HUES48 (cell line): Measurements from ENCODE around the gene DPF3.

ENCODE experiments used
- H3K27ac ChIP-seq: one replicate; pipeline ENCODE4 v1.7.0; 2013; ENCODE audit warnings: low read depth, low read length, inconsistent platforms
- H3K27me3 ChIP-seq: 2 replicates; pipeline ENCODE4 v1.6.1; 2013; ENCODE audit warnings: mild to moderate bottlenecking, low read length; ENCODE audit not compliant: control insufficient read depth, insufficient read depth
- H3K36me3 ChIP-seq: 2 replicates; pipeline ENCODE4 v1.6.1; 2013; ENCODE audit warnings: low read length; ENCODE audit not compliant: control insufficient read depth, insufficient read depth
- H3K4me1 ChIP-seq: 2 replicates; pipeline ENCODE4 v1.6.1; 2013; ENCODE audit warnings: mild to moderate bottlenecking, low read length; ENCODE audit not compliant: control insufficient read depth, insufficient read depth
- H3K4me3 ChIP-seq: 2 replicates; pipeline ENCODE4 v1.5.1; 2013; ENCODE audit warnings: mild to moderate bottlenecking, low read depth, low read length
- H3K9ac ChIP-seq: 2 replicates; pipeline ENCODE4 v1.6.1; 2013; ENCODE audit warnings: mild to moderate bottlenecking, low read depth, low read length, moderate library complexity
- H3K9me3 ChIP-seq: 2 replicates; pipeline ENCODE4 v1.6.1; 2013; ENCODE audit warnings: low read length; ENCODE audit not compliant: control insufficient read depth, insufficient read depth

The DPF3 gene

DNA sequence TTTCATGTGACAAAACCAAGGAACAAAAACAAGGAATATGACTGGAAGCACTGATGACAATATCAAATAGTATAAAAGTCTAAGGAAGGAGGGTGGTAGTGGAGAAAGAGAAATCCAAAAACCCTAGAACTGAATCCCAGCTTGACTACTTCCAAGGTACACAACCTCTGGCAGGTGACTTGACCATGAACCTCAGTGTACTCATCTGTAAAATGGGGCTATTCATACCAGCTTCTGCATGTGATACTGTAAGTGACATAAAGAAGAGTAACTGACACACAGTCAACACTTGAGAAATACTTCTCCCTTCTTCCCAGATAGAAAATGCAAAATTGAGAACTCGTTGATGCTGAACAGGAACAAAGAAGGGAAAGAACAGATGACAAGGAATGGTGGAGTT is 10.3 kb upstream of the DPF3 start:
- Histone ChIP-seq H3K9ac (no peak overlapping the region), H3K36me3 (no peaks in the 10 kb centered on the region), H3K9me3 (no peaks in the 10 kb centered on the region), H3K4me1 (peaks cover 24% of the 10 kb centered on the region), H3K27ac (no peak overlapping the region), H3K27me3 (no peaks in the 10 kb centered on the region), H3K4me3 (no peak overlapping the region)

DNA sequence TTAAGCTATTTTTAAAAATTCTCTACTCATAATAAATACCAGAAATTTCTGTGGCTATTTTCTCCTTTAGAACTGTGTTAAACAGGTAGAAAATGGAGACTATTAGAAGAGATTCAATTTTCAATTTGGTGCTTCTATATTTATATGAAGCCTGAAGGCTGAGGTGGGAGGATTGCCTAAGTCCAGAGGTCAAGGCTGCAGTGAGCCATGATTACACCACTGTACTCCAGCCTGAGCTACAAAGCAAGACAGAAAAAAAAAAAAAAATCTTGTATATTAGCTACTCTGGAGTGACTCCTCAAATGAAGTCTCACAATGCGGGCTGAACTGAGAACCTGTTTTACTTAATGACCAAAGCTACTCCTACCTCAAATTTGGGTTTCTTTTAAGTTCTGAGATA is 9.8 kb upstream of the DPF3 start:
- Histone ChIP-seq H3K9me3 (no peaks in the 10 kb centered on the region), H3K4me1 (peaks cover 19% of the 10 kb centered on the region), H3K27ac (no peak overlapping the region), H3K27me3 (0 out of 2 replicates have a peak, but pooled peaks cover 3% of the 10 kb centered on the region), H3K9ac (no peak overlapping the region), H3K4me3 (no peak overlapping the region), H3K36me3 (no peaks in the 10 kb centered on the region)

DNA sequence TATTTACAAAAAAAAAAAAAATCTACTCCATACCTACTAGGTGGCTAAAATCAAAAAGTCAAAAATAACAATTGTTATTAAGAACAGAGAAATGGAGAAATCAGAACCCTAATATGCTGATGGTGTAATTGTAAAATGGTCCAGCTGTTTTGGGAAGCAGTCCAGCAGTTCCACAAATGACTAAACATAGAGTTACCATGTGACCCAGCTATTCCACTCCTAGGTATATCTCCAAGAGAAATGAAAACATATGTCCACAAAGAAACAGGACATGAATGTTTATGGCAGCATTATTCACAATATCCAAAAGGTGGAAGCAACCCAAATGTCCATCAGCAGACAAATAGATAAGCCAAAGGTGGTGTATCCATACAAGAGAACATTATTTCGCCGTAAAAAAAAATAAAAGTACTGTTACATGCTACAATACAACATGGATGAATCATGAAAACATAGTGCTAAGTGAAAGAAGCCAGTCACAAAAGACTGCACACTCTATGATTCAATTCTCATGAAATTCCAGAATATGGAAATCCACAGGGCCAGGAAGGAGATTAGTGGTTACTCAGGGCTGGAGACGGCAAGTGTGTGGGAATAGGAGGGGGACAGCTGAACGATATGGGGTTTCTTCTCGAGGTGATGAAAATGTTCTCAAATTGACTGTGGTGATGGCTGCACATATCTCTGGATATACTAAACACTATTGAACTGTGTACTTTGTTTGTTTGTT is 9.1 kb upstream of the DPF3 start:
- Histone ChIP-seq H3K36me3 (no peaks in the 10 kb centered on the region), H3K4me1 (peaks cover 12% of the 10 kb centered on the region), H3K9ac (no peak overlapping the region), H3K27ac (no peak overlapping the region), H3K9me3 (no peaks in the 10 kb centered on the region), H3K27me3 (0 out of 2 replicates have a peak, but pooled peaks cover 4% of the 10 kb centered on the region), H3K4me3 (no peak overlapping the region)

DNA sequence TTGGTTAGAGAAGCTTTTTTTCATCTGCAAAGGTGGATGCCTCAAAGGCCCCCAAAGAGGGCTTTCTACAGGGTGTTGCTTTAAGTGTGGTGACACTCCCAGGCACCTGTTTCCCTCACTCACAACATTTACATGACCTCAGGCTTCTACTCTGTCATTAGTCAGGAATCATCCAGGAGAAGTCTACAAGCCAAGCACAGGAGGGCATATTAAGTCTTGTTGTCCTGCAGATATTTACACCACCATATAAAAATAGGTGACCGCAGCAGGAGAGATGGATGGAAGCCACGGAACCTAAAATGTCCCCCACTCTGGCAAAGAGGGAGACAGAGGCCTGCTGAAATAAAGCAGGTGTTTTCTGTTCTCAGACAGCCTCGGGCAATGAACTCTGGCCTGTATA is 7.5 kb upstream of the DPF3 start:
- no peak overlapping the region for H3K9ac ChIP-seq
- no peaks in the 10 kb centered on the region for H3K9me3 ChIP-seq
- no peak overlapping the region for H3K4me3 ChIP-seq
- no peak overlapping the region for H3K27ac ChIP-seq
- peaks cover 18% of the 10 kb centered on the region for H3K27me3 ChIP-seq
- H3K4me1 ChIP-seq = no peaks in the 10 kb centered on the region
- no peaks in the 10 kb centered on the region for H3K36me3 ChIP-seq

DNA sequence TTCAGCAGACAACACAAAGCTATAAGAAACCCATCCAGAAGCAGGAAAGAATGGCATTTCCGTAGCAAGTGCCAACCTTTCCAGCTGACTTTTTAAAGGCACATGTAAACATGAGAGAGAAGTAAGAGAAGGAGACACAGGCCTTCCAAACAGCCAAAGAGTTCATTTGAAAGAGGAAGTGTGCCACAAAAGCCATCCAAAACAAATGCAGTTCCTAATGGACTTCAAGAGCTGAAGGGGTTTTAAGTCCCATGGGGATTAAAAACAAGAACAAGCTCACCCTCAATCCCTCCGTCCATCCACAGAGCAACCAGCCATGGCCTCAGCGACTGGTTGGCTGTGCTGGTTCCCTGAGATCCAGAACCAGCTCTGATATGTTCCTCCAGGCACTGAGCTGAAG is 4.5 kb upstream of the DPF3 start:
- Histone ChIP-seq H3K4me3 (no peak overlapping the region), H3K36me3 (no peaks in the 10 kb centered on the region), H3K4me1 (peaks cover 9% of the 10 kb centered on the region), H3K27me3 (peaks cover 43% of the 10 kb centered on the region), H3K9ac (no peak overlapping the region), H3K27ac (no peak overlapping the region), H3K9me3 (no peaks in the 10 kb centered on the region)

DNA sequence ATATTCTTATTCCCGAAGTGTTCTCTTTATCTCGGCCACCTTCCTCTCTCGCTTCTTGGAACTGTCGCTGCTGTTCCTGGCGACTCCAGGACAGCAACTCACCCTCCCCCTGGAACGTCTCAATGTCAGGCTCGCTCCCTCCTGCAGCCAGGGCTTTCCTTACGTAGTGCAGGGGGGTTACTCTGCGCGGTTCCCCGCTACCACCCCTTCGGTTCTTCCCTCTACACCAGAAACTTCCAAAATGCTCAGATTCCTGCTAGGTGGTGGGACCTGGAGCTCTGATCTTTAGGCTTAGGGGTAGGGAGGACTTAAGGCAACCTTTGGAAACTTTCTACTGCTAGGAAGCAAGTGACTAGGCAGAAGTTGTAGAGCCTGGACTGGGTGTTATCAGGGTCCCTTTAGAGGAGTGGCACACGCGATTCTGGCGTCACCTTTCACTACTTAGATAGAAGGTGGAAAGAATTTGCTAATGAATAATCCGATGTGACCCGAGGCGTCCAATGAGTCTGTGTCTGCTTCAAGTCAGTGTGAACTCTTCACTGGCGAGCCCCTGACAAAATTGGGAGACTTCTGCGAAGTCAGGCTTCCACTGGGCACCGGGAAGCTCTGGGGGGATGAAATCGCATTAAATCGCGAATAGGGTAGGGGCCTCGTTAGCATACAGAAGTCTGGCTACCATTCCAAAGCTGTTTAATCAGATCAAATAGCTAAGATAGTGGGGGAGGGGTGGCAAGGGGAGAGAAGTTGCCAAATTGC is 900 bp upstream of the DPF3 start:
- peaks cover 80% of the 10 kb centered on the region for H3K27me3 ChIP-seq
- H3K4me3 ChIP-seq = peak overlapping the region; percentile 84
- no peak overlapping the region for H3K9ac ChIP-seq

DNA sequence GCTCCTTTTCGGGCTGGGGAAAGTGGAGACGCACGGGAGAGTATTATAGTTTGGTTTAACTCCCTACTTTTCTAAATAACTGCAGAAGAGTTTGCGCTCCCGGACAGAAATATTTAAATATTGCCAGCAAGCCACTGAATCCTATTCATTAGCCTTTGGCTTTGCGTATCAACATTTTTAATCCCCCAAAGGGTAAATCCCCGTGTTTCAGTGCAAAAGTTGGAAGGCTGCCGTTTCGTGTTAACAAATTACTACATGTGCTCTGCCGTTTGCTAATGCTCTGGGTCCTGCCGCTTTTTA is 372 bp upstream of the DPF3 start:
- H3K27me3 ChIP-seq = peaks cover 84% of the 10 kb centered on the region
- H3K4me1 ChIP-seq = peaks cover 32% of the 10 kb centered on the region
- H3K9me3 ChIP-seq = no peaks in the 10 kb centered on the region
- H3K36me3 ChIP-seq = no peaks in the 10 kb centered on the region
- peak overlapping the region; percentile 84 for H3K4me3 ChIP-seq
- H3K9ac ChIP-seq = no peak overlapping the region
- no peak overlapping the region for H3K27ac ChIP-seq

More for the DNA sequence above, 900 bp upstream of the DPF3 start:
- H3K27ac ChIP-seq = no peak overlapping the region
- H3K9me3 ChIP-seq = no peaks in the 10 kb centered on the region
- H3K4me1 ChIP-seq = peaks cover 32% of the 10 kb centered on the region
- no peaks in the 10 kb centered on the region for H3K36me3 ChIP-seq

DNA sequence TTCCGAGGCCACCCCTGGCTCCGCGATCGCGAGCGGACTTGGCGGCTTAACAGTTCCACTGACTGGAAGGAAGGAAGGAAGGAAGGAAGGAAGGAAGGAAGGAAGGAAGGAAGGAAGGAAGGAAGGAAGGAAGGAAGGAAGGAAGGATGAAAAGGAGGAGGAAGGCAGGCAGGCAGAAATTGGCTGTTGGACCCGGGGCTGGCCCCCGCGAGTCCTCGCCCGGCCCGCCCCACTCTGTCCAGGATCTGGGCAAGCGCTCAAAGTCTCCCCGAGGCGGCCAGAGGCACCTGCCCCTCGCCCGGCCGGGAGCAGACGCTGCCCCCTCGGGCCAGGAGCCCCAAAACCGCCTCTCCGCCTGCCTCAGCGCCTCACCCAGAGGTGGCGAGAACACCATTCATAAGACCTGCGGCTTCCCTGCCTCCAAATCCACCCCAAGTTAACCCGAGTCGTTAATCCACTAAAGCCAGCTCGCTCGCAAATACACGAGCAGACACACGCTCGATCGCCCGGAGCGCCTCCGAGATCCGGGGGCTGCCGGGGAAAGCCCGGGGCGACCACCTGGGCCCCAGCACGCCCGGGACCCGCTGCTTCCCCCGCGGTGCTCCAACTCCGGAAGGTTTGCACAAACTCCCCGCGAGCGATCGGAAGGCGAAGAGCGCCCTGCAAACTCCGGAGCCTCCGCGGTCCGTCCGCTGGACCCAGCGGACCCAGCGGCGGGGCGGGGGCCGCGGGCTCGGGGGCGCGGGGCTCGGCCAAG is 844 bp downstream of the DPF3 start:
- Histone ChIP-seq H3K4me1 (peaks cover 43% of the 10 kb centered on the region), H3K36me3 (no peaks in the 10 kb centered on the region), H3K9ac (no peak overlapping the region), H3K9me3 (no peaks in the 10 kb centered on the region), H3K27ac (no peak overlapping the region), H3K4me3 (peak overlapping the region; percentile 84), H3K27me3 (peaks cover 92% of the 10 kb centered on the region)

DNA sequence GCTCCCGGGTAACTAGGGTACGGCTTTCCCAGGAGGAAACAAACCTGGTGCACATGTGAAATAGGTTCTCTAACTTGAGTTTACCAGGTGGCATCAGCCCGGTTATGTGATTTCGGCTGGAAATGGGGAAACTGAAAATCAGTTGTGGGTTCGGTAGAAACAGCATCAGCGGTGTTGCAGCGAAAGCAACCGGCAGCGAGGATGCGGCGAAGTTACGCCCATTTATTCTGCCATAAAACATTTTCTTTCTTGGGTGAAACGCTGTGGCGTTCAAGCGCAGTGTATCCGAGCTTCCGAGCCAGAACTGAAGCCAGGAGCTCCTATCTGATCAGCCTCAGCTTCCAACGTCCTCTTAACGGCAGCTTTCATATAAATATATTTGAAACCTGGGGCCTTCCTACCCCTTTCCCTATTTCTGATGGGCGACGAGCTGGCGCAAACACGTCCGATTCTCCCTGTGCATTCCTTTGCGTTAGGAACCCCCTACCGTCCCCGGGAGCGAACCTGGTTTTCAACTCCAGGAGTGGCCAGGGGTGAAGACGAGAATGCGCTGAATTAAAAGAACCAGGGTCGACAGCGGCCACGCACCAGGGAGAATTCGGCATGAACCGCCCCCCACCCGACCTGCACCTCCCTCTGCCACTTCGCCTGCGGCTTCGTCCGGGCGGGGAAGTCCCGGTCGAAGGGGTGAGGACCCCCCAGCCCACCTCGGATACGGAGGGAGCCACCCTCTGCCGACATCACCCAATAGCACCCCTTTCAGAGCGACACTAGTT is 1.6 kb downstream of the DPF3 start:
- no peaks in the 10 kb centered on the region for H3K36me3 ChIP-seq
- no peak overlapping the region for H3K9ac ChIP-seq
- peaks cover 90% of the 10 kb centered on the region for H3K27me3 ChIP-seq
- H3K4me3 ChIP-seq = peak overlapping the region; percentile 84
- no peaks in the 10 kb centered on the region for H3K9me3 ChIP-seq
- peaks cover 51% of the 10 kb centered on the region for H3K4me1 ChIP-seq
- H3K27ac ChIP-seq = no peak overlapping the region

DNA sequence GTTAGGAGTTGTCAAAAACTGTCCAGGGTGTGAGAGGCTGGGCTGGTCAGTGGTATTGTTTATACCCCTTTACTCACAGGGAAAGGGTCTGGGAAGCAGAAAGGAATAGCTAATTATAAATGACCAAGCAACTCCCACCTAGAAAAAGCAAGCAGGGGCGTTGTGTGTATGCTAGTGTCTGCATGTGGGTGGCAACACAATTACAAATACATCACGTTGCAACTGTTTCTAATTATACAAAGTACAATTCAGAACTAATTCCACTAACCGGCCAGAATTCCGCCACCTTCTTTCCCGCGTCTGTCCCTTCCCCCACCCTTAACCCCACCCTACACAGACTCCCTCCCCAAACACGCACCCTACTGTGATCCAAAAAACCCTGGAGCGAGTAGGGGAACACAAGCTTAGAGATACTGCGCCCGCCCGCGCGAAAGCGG is 2.2 kb downstream of the DPF3 start:
- H3K27me3 ChIP-seq = peaks cover 84% of the 10 kb centered on the region
- H3K9me3 ChIP-seq = no peaks in the 10 kb centered on the region
- H3K4me1 ChIP-seq = peaks cover 53% of the 10 kb centered on the region
- H3K36me3 ChIP-seq = no peaks in the 10 kb centered on the region
- H3K9ac ChIP-seq = no peak overlapping the region
- peak overlapping the region; percentile 84 for H3K4me3 ChIP-seq
- no peak overlapping the region for H3K27ac ChIP-seq
